ENCODE measurements around the gene ARHGAP26.

ARHGAP26 gene

GRCh38 chr5:143059976-143060765 lies 290.0 kb downstream of the ARHGAP26 start:
- no peak for DNase-seq (ENCODE audit: low read depth in 2 of 2)

GRCh38 chr5:143061161-143061945 lies 291.2 kb downstream of the ARHGAP26 start:
- no peak for DNase-seq (ENCODE audit: low read depth in 2 of 2)

- DNase-seq (ENCODE audit: low read depth in 2 of 2) = no peak
These were observed 292.2 kb downstream of the ARHGAP26 start for GRCh38 chr5:143062379-143062778.

GRCh38 chr5:143063175-143063970 lies 293.2 kb downstream of the ARHGAP26 start:
- DNase-seq (ENCODE audit: low read depth in 2 of 2) = no peak

- DNase-seq (ENCODE audit: low read depth in 2 of 2) = no peak
These were observed 294.1 kb downstream of the ARHGAP26 start for GRCh38 chr5:143064218-143064641.

- DNase-seq (ENCODE audit: low read depth in 2 of 2) = no peak
These were observed 294.5 kb downstream of the ARHGAP26 start for GRCh38 chr5:143064676-143065075.

GRCh38 chr5:143065185-143065965 lies 295.2 kb downstream of the ARHGAP26 start:
- no peak for DNase-seq (ENCODE audit: low read depth in 2 of 2)

GRCh38 chr5:143065996-143066522 lies 295.9 kb downstream of the ARHGAP26 start:
- DNase-seq (ENCODE audit: low read depth in 2 of 2) = no peak

- DNase-seq (ENCODE audit: low read depth in 2 of 2) = peak; percentile 8 to 35
These were observed 296.5 kb downstream of the ARHGAP26 start for GRCh38 chr5:143066556-143067281.

GRCh38 chr5:143068712-143069111 lies 298.5 kb downstream of the ARHGAP26 start:
- DNase-seq (ENCODE audit: low read depth in 2 of 2) = no peak

- DNase-seq (ENCODE audit: low read depth in 2 of 2) = no peak
These were observed 301.8 kb downstream of the ARHGAP26 start for GRCh38 chr5:143071927-143072326.

GRCh38 chr5:143072734-143073133 lies 302.6 kb downstream of the ARHGAP26 start:
- DNase-seq (ENCODE audit: low read depth in 2 of 2) = no peak

- no peak for DNase-seq (ENCODE audit: low read depth in 2 of 2)
These were observed 303.6 kb downstream of the ARHGAP26 start for GRCh38 chr5:143073766-143074165.

- no peak for DNase-seq (ENCODE audit: low read depth in 2 of 2)
These were observed 304.3 kb downstream of the ARHGAP26 start for GRCh38 chr5:143074414-143074996.

GRCh38 chr5:143076377-143076776 lies 306.2 kb downstream of the ARHGAP26 start:
- DNase-seq (ENCODE audit: low read depth in 2 of 2) = no peak

GRCh38 chr5:143077453-143078103 lies 307.4 kb downstream of the ARHGAP26 start:
- DNase-seq (ENCODE audit: low read depth in 2 of 2) = no peak

- DNase-seq (ENCODE audit: low read depth in 2 of 2) = no peak
These were observed 308.1 kb downstream of the ARHGAP26 start for GRCh38 chr5:143078313-143078712.

GRCh38 chr5:143078971-143079370 lies 308.8 kb downstream of the ARHGAP26 start:
- DNase-seq (ENCODE audit: low read depth in 2 of 2) = no peak

- DNase-seq (ENCODE audit: low read depth in 2 of 2) = no peak
These were observed 310.2 kb downstream of the ARHGAP26 start for GRCh38 chr5:143080407-143080806.

Measured in stimulated activated CD8-positive, alpha-beta memory T cell treated with anti-CD3 and anti-CD28 coated beads, Interleukin-7, amount 100 ng/mL, for 4 hours (primary cell).